Mammary epithelial cell (primary cell): ENCODE results near the gene CD9.

Experiments used
- CTCF ChIP-seq, 2 donors: IDR thresholded peaks in 1 of 2; conservative IDR thresholded peaks in 1 of 2; 2 replicates each; pipeline ENCODE4 v1.5.1; 2011 to 2012; ENCODE audit warnings: inconsistent platforms in 2 of 2, low read length in 2 of 2, mild to moderate bottlenecking in 2 of 2, control low read depth in 1 of 2, low read depth in 1 of 2; ENCODE audit not compliant: insufficient read depth in 1 of 2; ENCODE audit errors: extremely low read depth in 1 of 2
- EZH2 ChIP-seq: IDR thresholded peaks from 2 replicates; pipeline ENCODE4 v1.6.1; 2012; ENCODE audit warnings: low read length, inconsistent platforms, borderline replicate concordance

- no peak for TF ChIP-seq CTCF (conservative IDR thresholded peaks at IDR 0.05 in 1 of 2, IDR thresholded peaks at IDR 0.05 in 1 of 2; ENCODE audit: extremely low read depth in 1 of 2, insufficient read depth in 1 of 2, low read depth in 1 of 2, low read length in 2 of 2)
- TF ChIP-seq EZH2, result no peak
Measured at GRCh38 chr12:6161124-6161882, 38.9 kb upstream of the CD9 start.
